ENCODE results near the gene THBS3. TPM values are rescaled to one million over a fixed set of nuclear protein-coding genes. Genes with fewer than 3 reads are reported as not detected.
A peak's percentile ranks its signal among the peaks of the same experiment; 100 is the strongest.

THBS3 gene
- polyA plus RNA-seq, 6 donors from 2014 or later, result 1.1 to 3.9 (median 2.2) TPM

DNA sequence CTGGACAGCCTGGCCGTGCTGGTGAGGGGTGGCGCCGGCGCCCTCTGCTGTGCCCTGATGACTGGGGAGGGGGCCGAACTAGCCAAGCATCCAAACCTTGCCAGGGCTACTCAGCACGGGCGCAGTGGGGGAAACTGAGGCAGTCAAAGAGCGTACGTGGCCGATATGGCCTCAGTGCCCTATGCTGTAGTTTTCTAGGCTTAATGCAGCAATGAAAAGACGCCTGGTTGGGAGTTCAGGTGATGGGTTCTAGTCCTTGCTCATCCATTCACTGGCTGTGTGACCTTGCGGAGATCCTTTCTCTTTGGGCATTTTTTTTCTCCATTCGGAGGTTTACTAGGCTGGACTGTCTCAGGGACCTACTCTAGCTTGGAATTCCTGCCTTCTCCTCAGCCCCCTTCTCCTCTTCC lies 1.6 kb upstream of the THBS3 start:
- Mint-ChIP-seq H3K36me3 (no peaks in the 10 kb centered on the region), H3K27me3 (no peaks in the 10 kb centered on the region), H3K27ac (peak overlapping the region; percentile 95 to 99 (median 98)), H3K9me3 (no peaks in the 10 kb centered on the region), H3K4me1 (peaks cover 17 to 26% (median 20%) of the 10 kb centered on the region in 3 donors), H3K4me3 (peak overlapping the region; percentile 87 to 96 (median 92))
- DNase-seq (no peak), ATAC-seq (ENCODE audit: low read depth in 2 of 2) (no peak)

DNA sequence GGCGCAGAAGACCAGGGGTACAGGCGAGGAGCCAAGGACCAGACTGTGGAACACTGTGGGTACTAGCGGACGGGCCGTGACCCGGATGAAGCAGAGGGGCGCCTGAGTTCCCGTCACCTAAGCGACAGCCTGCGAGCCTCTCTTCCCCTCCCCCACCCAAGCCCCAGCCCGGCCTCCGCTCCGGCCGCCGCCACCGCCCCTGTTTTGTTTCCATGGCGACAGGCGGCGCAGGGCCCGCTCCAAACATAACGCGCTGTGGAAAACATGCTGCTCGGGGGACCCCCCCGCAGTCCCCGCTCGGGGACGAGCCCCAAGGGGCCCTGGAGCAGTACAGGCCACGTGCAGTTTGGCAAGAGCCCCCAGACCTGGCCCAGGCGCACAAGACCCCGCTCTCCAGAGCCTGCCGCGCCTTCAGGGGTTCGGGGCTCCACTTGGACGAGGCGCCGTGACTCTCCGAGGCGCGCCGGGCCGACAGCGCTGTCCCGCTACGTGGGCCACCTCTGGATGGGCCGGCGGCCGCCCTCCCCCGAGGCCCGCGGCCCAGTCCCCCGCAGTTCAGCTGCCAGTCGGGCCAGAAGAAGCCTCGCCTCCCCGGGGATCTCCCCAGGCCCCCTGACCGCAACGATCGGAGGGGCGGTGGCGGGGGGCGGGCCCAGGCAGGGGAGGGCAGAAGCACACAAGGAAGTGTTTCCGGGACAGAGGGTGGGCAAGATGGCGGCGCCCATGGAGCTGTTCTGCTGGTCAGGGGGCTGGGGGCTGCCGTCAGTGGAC lies 1.0 kb upstream of the THBS3 start, which contains the start of gene MTX1:
Gene MTX1, plus strand, starts transcription at position 155 of the 771 bp plus-strand sequence. Its CDS starts 110 bp downstream, at position 265.
- DNase-seq, result peak; percentile 93
- peak; percentile 78 to 80 for ATAC-seq (ENCODE audit: low read depth in 2 of 2)

DNA sequence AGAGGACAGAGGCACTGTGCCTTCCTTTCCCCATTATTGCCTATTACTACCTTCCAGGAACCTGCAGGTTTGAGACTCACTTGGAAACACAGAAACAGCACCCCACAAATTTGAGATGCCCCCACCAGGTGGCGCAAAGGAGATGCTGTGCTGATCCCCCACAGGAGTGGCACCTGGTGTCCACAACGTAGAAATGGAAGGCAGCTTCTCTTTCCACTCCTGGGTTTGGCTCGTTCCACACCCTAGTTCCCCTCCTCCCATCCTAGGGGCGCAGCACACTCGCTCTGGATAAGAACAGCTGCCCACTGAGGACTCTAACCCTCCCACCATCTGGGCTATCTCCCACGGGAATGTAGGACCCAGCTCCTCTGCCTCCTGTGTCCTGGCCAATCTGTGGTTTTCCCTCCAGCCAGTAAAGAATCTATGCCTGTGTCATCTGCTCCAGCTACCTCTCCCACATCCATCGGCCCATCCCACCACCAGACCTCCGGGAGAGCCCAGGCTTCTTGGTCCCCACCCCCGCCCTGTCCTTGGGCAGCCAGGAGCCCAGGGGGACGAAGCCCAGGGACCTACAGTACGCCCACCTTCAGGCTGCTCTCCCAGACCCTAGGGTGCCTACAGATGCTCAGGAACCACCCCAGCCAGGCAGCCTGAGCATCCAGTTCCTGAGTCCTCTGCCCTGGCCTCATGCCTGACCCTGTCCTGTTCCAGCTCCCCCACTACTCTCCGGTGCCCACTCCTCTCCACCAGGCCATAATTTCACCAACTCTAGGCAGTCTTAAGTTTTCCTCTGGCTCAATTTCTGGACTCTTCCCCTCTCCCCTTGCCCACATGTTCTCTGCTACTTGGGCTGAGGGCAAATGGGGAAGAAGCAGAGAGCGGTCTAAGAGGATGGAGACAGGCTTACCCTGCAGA lies 549 bp downstream of the THBS3 start:
- Mint-ChIP-seq H3K27ac (peak overlapping the region; percentile 86 to 99 (median 96)), H3K27me3 (no peaks in the 10 kb centered on the region), H3K36me3 (no peaks in the 10 kb centered on the region), H3K4me3 (peak overlapping the region; percentile 55 to 95 (median 81)), H3K4me1 (peaks cover 17 to 26% (median 20%) of the 10 kb centered on the region in 3 donors), H3K9me3 (no peaks in the 10 kb centered on the region)
- DNase-seq (peak; percentile 86), ATAC-seq (ENCODE audit: low read depth in 2 of 2) (peak; percentile 29 to 39)

More for the DNA sequence above, 1.0 kb upstream of the THBS3 start, which contains the start of gene MTX1:
- H3K4me3 Mint-ChIP-seq, result peak within 1 kb of the TSS; percentile 87 to 96 (median 92)
- no peaks in the 10 kb centered on the region for H3K36me3 Mint-ChIP-seq
- peak within 1 kb of the TSS; percentile 97 to 99 (median 98) for H3K27ac Mint-ChIP-seq
- H3K4me1 Mint-ChIP-seq, result peaks cover 17 to 26% (median 20%) of the 10 kb centered on the region in 3 donors
- H3K27me3 Mint-ChIP-seq, result no peaks in the 10 kb centered on the region
- H3K9me3 Mint-ChIP-seq, result no peaks in the 10 kb centered on the region

DNA sequence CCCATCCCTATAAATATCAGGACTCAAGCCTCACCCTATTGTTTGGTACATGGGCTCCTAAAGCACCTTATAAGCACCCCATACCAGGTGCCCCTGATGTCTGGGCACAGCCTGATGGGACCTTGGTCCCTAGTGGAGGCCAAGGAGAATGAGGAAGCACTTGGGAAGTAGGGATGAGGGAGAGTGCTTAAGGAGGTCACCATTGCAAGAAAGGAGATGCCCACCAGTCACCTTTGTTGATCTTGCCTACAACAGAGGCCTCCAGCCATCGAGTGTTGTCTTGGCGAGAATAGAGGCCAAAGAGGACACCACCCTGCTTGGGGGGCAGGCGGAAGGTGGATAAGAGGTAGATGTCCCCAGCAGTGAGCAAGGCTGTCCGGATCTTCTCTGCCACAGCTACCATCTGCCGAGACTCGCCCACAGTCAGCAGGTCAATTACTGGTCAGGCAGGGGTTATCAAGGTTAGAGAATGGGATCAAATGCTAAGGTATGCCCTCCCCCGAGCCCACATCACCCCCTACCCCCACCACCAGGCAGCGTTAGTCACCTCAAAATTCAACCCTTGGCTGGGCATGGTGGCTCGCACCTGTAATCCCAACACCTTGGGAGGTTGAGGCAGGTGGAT lies 1.6 kb downstream of the THBS3 start:
- Mint-ChIP-seq H3K9me3 (no peaks in the 10 kb centered on the region), H3K36me3 (no peaks in the 10 kb centered on the region), H3K27me3 (no peaks in the 10 kb centered on the region), H3K4me1 (peaks cover 17 to 26% (median 20%) of the 10 kb centered on the region in 3 donors), H3K4me3 (peak overlapping the region in 2 of 8 donors; percentile 15 to 47), H3K27ac (peak overlapping the region in 1 of 6 donors; percentile 59)
- ATAC-seq (ENCODE audit: low read depth in 2 of 2) (no peak), DNase-seq (no peak)

DNA sequence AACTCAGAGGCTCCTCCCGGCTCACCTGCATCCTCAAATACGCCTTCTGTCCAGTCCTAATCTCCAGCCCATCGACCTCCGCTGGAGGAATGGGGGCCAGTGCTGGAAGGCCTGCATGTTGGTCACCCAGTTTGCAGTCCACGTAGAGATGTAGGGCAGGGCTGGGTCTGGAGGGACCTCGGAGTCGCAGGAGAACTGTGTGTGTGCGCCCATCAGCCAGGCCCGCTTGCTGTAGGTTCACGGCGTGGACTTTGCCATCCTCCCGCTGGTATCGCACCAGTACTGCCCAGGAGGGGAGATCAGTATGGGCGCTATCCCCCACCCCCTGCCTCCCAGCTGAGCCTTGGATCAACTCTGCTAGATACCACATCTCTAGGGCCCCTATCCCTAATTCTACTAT lies 2.7 kb downstream of the THBS3 start:
- Mint-ChIP-seq H3K27me3 (no peaks in the 10 kb centered on the region), H3K9me3 (no peaks in the 10 kb centered on the region), H3K4me3 (no peak overlapping the region), H3K27ac (peak overlapping the region in 2 of 6 donors; percentile 20 to 66), H3K4me1 (peaks cover 17 to 26% (median 20%) of the 10 kb centered on the region in 3 donors), H3K36me3 (no peaks in the 10 kb centered on the region)
- no peak for ATAC-seq (ENCODE audit: low read depth in 2 of 2)
- no peak for DNase-seq

DNA sequence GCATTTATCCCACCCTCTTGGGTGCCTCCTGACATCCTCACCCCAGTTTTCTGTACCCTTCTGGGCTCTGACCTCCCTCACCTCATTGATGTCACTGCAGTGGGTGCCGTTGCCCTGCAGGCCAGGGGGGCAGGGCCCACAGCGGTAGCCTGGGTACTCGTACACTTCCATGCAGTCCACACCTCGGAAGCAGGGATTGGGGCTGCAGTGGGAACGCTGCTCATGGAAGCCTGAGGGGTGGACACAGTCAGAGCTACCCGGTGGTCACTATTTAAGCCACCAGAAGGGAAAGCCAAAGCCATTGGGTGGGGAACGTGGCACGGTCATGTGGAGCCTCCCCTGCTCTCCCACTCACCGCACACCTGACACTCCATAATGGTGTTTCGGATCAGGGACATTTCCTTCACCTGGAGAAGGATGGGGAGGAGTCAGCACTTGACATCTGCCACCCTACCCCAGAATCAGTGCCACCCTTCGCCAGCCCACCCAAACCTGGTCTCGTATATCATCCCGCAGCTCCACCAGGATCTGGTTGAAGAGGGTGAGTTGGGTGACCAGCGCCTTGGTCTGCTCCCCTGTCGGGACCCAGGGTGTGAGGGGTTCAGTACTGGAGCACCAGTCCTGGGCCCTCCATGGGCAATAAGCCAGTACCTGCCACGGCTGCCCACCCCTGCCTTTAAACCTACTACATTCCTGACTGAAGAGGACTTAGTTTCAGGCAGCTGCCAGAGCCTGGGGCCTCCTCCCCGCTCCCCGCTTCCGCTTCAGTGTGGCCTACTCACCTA lies 4.8 kb downstream of the THBS3 start:
- H3K4me1 Mint-ChIP-seq, result peaks cover 11 to 12% (median 12%) of the 10 kb centered on the region in 3 donors
- no peak for ATAC-seq (ENCODE audit: low read depth in 2 of 2)
- H3K4me3 Mint-ChIP-seq, result no peak overlapping the region
- no peak overlapping the region for H3K27ac Mint-ChIP-seq
- H3K9me3 Mint-ChIP-seq, result no peaks in the 10 kb centered on the region
- no peaks in the 10 kb centered on the region for H3K27me3 Mint-ChIP-seq
- DNase-seq, result no peak
- no peaks in the 10 kb centered on the region for H3K36me3 Mint-ChIP-seq

DNA sequence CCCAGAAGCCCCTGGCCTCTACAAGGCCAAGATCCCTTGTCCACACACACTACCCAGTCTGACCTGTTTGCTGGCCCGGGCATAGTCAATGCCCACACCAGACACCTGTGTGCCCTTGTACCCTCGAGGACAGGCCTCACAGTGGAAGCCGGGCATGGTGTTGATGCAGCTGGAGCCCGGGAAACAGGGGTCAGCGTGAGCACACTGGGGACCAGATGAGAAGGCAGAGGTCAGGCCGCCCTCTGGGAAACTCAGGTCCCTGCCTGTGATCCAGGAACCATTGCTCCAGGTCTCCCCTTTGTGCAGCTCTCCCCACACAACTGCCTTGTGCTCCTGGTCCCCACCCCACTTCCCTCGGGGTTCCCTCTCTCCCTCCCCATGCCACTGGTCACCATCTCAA lies 5.5 kb downstream of the THBS3 start:
- ATAC-seq (ENCODE audit: low read depth in 2 of 2), result no peak
- no peaks in the 10 kb centered on the region for H3K9me3 Mint-ChIP-seq
- H3K4me3 Mint-ChIP-seq, result peak overlapping the region in 1 of 8 donors; percentile 41
- no peaks in the 10 kb centered on the region for H3K27me3 Mint-ChIP-seq
- H3K36me3 Mint-ChIP-seq, result no peaks in the 10 kb centered on the region
- H3K4me1 Mint-ChIP-seq, result peaks cover 5 to 6% (median 5%) of the 10 kb centered on the region in 3 donors
- no peak overlapping the region for H3K27ac Mint-ChIP-seq
- DNase-seq, result no peak

DNA sequence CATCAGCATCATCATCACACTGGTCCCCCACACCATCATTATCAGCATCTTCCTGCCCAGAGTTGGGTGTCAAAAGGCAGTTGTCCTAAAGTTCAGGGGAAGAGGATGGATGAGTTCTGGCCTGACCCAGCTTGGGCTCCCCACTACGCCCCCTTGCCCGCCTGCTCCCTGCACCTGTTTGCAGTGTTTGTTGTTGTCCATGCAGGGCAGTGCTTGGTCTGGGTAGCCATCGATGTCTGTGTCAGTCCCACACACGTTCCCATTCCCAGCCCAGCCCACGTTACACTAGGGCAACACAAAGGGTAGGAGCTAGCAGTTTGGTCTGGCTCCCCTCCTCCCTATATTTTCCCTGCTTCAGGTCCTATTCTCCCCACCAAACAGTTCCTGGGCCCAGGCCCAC lies 6.8 kb downstream of the THBS3 start:
- H3K27me3 Mint-ChIP-seq, result no peaks in the 10 kb centered on the region
- H3K4me3 Mint-ChIP-seq, result no peak overlapping the region
- DNase-seq (no peak), ATAC-seq (ENCODE audit: low read depth in 2 of 2) (no peak)
- no peaks in the 10 kb centered on the region for H3K9me3 Mint-ChIP-seq
- no peaks in the 10 kb centered on the region for H3K36me3 Mint-ChIP-seq
- no peaks in the 10 kb centered on the region for H3K4me1 Mint-ChIP-seq
- peak overlapping the region in 2 of 6 donors; percentile 56 to 66 for H3K27ac Mint-ChIP-seq

DNA sequence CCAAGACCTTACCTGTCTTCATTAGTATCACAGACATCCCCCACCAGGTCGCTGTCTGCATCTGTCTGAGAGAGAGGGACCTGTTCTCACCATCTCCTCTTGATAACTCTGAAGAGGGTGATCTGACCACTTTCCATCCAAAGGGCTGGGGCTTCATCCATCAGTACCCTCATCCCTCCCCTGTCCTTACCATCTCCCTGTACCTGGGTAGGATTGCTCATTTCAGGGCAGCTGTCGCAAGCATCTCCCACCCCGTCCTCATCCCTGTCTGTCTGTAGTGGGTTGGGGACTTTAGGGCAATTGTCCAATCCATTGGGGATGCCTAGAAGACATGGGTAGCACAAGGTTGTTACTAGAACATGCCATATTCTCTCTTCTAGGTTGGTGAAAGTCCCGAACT lies 7.9 kb downstream of the THBS3 start:
- no peak for ATAC-seq (ENCODE audit: low read depth in 2 of 2)
- peaks cover 0 to 7% (median 0%) of the 10 kb centered on the region in 3 donors for H3K27me3 Mint-ChIP-seq
- peak overlapping the region in 1 of 8 donors; percentile 20 for H3K4me3 Mint-ChIP-seq
- H3K9me3 Mint-ChIP-seq, result no peaks in the 10 kb centered on the region
- H3K27ac Mint-ChIP-seq, result no peak overlapping the region
- no peaks in the 10 kb centered on the region for H3K36me3 Mint-ChIP-seq
- DNase-seq, result no peak
- peaks cover 5 to 8% (median 6%) of the 10 kb centered on the region in 3 donors for H3K4me1 Mint-ChIP-seq

DNA sequence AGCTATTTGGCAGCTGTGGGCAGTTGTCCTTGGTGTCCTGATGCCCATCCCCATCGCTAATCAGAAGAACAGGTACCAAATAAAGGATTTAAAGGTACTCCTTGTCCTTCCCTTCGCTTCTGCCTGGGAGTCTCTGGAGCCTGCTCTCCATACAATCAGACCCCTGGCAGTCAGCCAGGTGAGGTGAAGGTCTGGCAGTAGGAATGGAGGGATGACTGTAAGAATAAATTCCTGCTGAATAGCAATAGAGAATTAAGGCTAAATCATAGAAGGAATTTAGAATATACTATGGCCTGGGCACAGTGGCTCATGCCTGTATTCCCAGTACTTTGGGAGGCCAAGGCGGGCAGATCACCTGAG lies 9.2 kb downstream of the THBS3 start:
- ATAC-seq (ENCODE audit: low read depth in 2 of 2), result no peak
- peaks cover 0 to 20% (median 4%) of the 10 kb centered on the region in 3 donors for H3K27me3 Mint-ChIP-seq
- H3K4me1 Mint-ChIP-seq, result peaks cover 15 to 21% (median 16%) of the 10 kb centered on the region in 3 donors
- H3K36me3 Mint-ChIP-seq, result no peaks in the 10 kb centered on the region
- no peak for DNase-seq
- H3K9me3 Mint-ChIP-seq, result no peaks in the 10 kb centered on the region
- H3K27ac Mint-ChIP-seq, result no peak overlapping the region
- H3K4me3 Mint-ChIP-seq, result peak overlapping the region in 1 of 8 donors; percentile 49

DNA sequence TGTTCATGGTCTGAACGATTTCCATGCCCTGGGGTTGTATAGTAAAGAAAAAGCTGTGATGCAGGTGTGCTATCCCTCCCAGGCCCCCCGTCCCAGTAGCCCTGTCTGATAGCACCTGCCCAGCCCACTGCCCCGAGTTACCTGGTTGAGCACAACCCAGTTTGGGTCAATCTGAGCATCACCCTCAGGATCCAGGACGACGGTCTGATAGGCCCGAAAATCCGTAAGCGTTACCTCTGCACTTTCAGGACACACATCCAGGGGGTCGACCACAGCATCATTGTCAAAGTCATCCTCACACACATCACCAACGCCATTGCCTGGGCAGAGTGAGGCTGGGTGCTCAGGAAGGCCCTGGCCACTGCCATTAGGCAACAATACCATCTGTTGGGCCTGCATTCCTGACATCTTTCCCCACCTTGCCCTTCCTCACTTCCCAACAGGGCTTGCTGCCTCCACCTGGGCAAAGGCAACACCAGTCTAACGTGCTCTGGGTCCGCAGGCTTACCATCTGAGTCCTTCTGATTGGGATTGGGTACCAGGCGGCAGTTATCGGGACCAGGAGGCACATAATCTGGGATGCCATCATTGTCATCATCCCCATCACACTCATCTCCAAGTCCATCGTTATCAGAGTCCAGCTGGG lies 9.7 kb downstream of the THBS3 start:
- H3K27me3 Mint-ChIP-seq, result peaks cover 0 to 24% (median 7%) of the 10 kb centered on the region in 3 donors
- H3K4me1 Mint-ChIP-seq, result peaks cover 19 to 26% (median 21%) of the 10 kb centered on the region in 3 donors
- no peaks in the 10 kb centered on the region for H3K36me3 Mint-ChIP-seq
- DNase-seq (no peak), ATAC-seq (ENCODE audit: low read depth in 2 of 2) (no peak)
- peak overlapping the region in 2 of 8 donors; percentile 49 to 52 for H3K4me3 Mint-ChIP-seq
- H3K9me3 Mint-ChIP-seq, result no peaks in the 10 kb centered on the region
- H3K27ac Mint-ChIP-seq, result peak overlapping the region in 1 of 6 donors; percentile 75

Data from naive B cell (primary cell).